DND-41 (cell line): Measurements from ENCODE around the gene ARHGEF2.
"Not testable (repeated sequence)": the region's sequence is repeated elsewhere in the genome, so short reads cannot be mapped to it uniquely, and the experiment has no call there.

Experiments
- ATAC-seq: fragments of 200-7000 bp; cut with Tn5 transposase; 3 replicates; pipeline ENCODE4 v1.9.1; 2021; ENCODE audit warnings: low read depth; ENCODE audit not compliant: insufficient read depth
- DNase-seq: peaks from one replicate; pipeline ENCODE4 v3.0.0-alpha.2; 2020
- H2AFZ ChIP-seq: 2 replicates; pipeline ENCODE4 v1.6.0; 2012; ENCODE audit warnings: low read depth, low read length
- H3K27ac ChIP-seq: 2 replicates; pipeline ENCODE4 v1.5.1; 2012; ENCODE audit warnings: low read length, inconsistent platforms
- H3K27me3 ChIP-seq: fragments of 200-600 bp; sonication (generic); 2 replicates; pipeline ENCODE4 v1.6.0; 2012; ENCODE audit warnings: low read length, mild to moderate bottlenecking, inconsistent platforms; ENCODE audit not compliant: insufficient read depth, poor library complexity
- H3K36me3 ChIP-seq: 2 replicates; pipeline ENCODE4 v1.5.1; 2012; ENCODE audit warnings: low read length, inconsistent platforms; ENCODE audit not compliant: insufficient read depth
- H3K4me1 ChIP-seq: 2 replicates; pipeline ENCODE4 v1.5.1; 2012; ENCODE audit warnings: mild to moderate bottlenecking, low read length; ENCODE audit not compliant: insufficient read depth
- H3K4me2 ChIP-seq: 2 replicates; pipeline ENCODE4 v1.6.0; 2012; ENCODE audit warnings: mild to moderate bottlenecking, moderate library complexity, low read length, inconsistent platforms; ENCODE audit not compliant: insufficient read depth
- H3K4me3 ChIP-seq, 2 experiments: fragments of 200-600 bp in 1 of 2; shearing (Covaris generic) in 1 of 2; 2 replicates each; pipeline ENCODE4 v1.5.1; 2012 to 2016; ENCODE audit warnings: inconsistent platforms in 2 of 2, low read length in 2 of 2, mild to moderate bottlenecking in 2 of 2, low read depth in 1 of 2, moderate library complexity in 1 of 2
- H3K79me2 ChIP-seq: 2 replicates; pipeline ENCODE4 v1.6.0; 2012; ENCODE audit warnings: low read length, inconsistent platforms; ENCODE audit not compliant: insufficient read depth
- H3K9ac ChIP-seq: 2 replicates; pipeline ENCODE4 v1.6.0; 2012; ENCODE audit warnings: low read depth, mild to moderate bottlenecking, inconsistent platforms, low read length, moderate library complexity
- H3K9me3 ChIP-seq: 2 replicates; pipeline ENCODE4 v1.5.1; 2012; ENCODE audit warnings: low read length, moderate library complexity, mild to moderate bottlenecking, inconsistent platforms; ENCODE audit not compliant: insufficient read depth, severe bottlenecking
- H4K20me1 ChIP-seq: 2 replicates; pipeline ENCODE4 v1.6.0; 2012; ENCODE audit warnings: low read length; ENCODE audit not compliant: insufficient read depth
- EZH2 ChIP-seq: IDR thresholded peaks from 3 replicates; pipeline ENCODE4 v1.6.1; 2012; ENCODE audit warnings: borderline replicate concordance, low read depth, mild to moderate bottlenecking, moderate library complexity, low read length, inconsistent platforms; ENCODE audit not compliant: severe bottlenecking
- TF ChIP-seq, protein P1 (sequence below): IDR thresholded peaks from 2 replicates; pipeline ENCODE4 v1.5.1; 2012; ENCODE audit warnings: borderline replicate concordance, low read length, moderate library complexity, mild to moderate bottlenecking; ENCODE audit not compliant: poor library complexity, severe bottlenecking; ENCODE audit errors: extremely low read depth

The ARHGEF2 gene

DNA sequence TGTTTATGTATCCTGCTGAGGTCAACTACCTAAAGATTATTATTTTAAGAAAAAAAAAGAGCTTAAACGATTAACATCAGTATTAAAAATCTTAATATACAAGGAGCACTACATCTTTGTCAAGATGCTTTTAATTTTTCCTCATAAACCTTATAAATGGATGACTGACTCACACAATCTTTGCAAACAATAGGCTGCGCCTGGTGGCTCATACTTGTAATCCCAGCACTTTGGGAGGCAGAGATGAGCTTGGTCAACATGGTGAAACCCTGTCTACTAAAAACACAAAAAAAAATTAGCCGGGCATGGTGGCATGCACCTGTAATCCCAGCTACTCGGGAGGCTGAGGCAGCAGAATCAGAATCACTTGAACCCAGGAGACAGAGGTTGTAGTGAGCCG, 45.9 kb downstream of the ARHGEF2 start:
- Histone ChIP-seq H3K9me3 (no peaks in the 10 kb centered on the region), H3K4me3 (peak overlapping the region in 1 of 2 experiments; percentile 78; a peak in 3 of 4 replicates), H4K20me1 (peaks cover 42% of the 10 kb centered on the region), H2AFZ (no peak overlapping the region), H3K9ac (peak overlapping the region; percentile 88), H3K4me1 (peaks cover 46% of the 10 kb centered on the region), H3K27ac (no peak overlapping the region), H3K4me2 (peak overlapping the region; percentile 92), H3K27me3 (no peaks in the 10 kb centered on the region), H3K36me3 (peaks cover 65% of the 10 kb centered on the region), H3K79me2 (peaks cover 75% of the 10 kb centered on the region)
- ATAC-seq (no peak), DNase-seq (no peak)
- TF ChIP-seq, protein P1, sequence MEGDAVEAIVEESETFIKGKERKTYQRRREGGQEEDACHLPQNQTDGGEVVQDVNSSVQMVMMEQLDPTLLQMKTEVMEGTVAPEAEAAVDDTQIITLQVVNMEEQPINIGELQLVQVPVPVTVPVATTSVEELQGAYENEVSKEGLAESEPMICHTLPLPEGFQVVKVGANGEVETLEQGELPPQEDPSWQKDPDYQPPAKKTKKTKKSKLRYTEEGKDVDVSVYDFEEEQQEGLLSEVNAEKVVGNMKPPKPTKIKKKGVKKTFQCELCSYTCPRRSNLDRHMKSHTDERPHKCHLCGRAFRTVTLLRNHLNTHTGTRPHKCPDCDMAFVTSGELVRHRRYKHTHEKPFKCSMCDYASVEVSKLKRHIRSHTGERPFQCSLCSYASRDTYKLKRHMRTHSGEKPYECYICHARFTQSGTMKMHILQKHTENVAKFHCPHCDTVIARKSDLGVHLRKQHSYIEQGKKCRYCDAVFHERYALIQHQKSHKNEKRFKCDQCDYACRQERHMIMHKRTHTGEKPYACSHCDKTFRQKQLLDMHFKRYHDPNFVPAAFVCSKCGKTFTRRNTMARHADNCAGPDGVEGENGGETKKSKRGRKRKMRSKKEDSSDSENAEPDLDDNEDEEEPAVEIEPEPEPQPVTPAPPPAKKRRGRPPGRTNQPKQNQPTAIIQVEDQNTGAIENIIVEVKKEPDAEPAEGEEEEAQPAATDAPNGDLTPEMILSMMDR, result no peak
- TF ChIP-seq EZH2, result no peak

DNA sequence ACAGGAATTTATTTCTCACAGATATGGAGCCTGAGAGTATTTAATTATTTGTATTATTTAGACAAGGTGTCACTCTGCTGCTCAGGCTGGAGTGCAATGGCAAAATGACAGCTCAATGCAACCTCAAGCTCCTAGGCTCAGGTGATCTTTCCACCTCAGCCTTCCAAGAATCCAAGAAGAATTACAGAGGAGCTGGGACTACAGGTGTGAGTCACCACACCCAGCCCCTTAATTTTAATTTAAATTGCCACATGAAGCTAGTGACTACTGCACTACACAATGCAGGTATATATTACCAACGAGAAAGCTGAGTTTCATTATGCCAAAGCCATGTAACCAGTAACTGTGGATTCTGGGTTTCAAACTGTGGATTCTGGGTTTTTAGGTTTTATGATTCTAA, 46.3 kb downstream of the ARHGEF2 start:
- ATAC-seq, result no peak

DNA sequence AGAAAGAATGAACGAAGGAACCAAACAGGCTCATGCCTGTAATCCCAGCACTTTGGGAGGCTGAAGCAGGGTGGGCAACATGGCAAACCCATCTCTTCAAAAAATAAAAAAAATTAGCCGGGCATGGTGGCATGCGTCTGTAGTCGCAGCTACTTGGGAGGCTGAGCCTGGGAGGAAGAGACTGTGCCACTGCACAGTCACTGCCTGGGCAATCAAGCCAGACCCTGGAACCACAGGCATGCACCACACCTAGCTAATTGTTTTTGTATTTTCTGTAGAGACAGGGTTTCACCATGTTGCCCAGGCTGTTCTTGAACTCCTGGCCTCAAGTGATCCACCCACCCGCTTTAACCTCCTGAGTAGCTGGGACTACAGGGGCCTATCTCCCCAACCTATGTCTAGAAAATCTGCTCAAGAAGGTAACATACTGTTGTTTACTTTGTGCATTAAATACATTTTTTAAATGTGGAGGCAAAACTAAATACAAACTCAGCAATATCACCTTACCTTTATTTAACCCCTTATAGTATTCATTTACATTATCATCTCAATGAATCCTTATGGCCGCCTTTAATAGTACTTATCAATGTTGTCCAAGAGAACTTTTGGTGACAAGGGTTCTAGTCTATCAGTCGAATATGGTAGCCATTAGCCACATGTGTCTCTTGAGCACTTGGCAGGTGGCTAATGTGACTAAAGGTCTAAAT, 46.9 kb downstream of the ARHGEF2 start:
- peaks cover 46% of the 10 kb centered on the region for H3K4me1 ChIP-seq
- peaks cover 75% of the 10 kb centered on the region for H3K36me3 ChIP-seq
- no peaks in the 10 kb centered on the region for H3K9me3 ChIP-seq
- H4K20me1 ChIP-seq, result peaks cover 46% of the 10 kb centered on the region
- H3K4me3 ChIP-seq, result peak overlapping the region in 1 of 2 experiments; percentile 78; a peak in 2 of 4 replicates
- H3K79me2 ChIP-seq, result peaks cover 85% of the 10 kb centered on the region
- no peaks in the 10 kb centered on the region for H3K27me3 ChIP-seq
- no peak overlapping the region for H2AFZ ChIP-seq
- TF ChIP-seq, protein P1, result no peak
- no peak for TF ChIP-seq EZH2
- no peak overlapping the region for H3K27ac ChIP-seq
- peak overlapping the region; percentile 92 for H3K4me2 ChIP-seq
- DNase-seq, result no peak
- H3K9ac ChIP-seq, result peak overlapping the region; percentile 88; the same call in 1 of the 2 replicates
- no peak for ATAC-seq

More for the DNA sequence above, 46.3 kb downstream of the ARHGEF2 start:
- no peak overlapping the region for H2AFZ ChIP-seq
- peaks cover 44% of the 10 kb centered on the region for H4K20me1 ChIP-seq
- peaks cover 69% of the 10 kb centered on the region for H3K36me3 ChIP-seq
- H3K4me1 ChIP-seq, result peaks cover 46% of the 10 kb centered on the region
- no peaks in the 10 kb centered on the region for H3K9me3 ChIP-seq
- no peak overlapping the region for H3K27ac ChIP-seq
- H3K4me2 ChIP-seq, result peak overlapping the region; percentile 92
- peak overlapping the region in 1 of 2 experiments; percentile 78; a peak in 2 of 4 replicates for H3K4me3 ChIP-seq
- peak overlapping the region; percentile 88 for H3K9ac ChIP-seq
- DNase-seq, result no peak
- H3K27me3 ChIP-seq, result no peaks in the 10 kb centered on the region
- H3K79me2 ChIP-seq, result peaks cover 79% of the 10 kb centered on the region
- TF ChIP-seq EZH2, result no peak
- TF ChIP-seq, protein P1, result no peak

DNA sequence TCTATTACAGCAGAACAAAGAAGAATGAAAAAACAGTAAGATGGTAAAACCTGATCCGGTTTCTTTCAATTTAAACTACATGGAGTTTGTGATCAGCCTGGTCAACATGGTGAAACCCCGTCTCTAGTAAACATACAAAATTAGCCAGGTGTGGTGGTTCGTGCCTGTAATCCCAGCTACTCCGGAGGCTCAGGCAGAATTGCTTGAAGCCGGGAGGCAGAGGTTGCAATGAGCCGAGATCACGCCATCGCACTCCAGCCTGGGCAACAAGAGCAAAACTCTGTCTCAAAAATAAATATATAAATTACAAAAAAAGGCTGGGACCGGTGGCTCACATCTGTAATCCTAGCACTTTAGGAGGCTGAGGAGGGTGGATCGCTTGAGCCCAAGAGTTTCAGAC, 47.6 kb downstream of the ARHGEF2 start:
- not testable (repeated sequence) for H3K27me3 ChIP-seq, H3K9me3 ChIP-seq, H2AFZ ChIP-seq, H3K27ac ChIP-seq, DNase-seq, ATAC-seq
- peaks cover 53% of the 10 kb centered on the region for H4K20me1 ChIP-seq
- peaks cover 46% of the 10 kb centered on the region for H3K4me1 ChIP-seq
- H3K4me3 ChIP-seq, result peak overlapping the region in 1 of 2 experiments; percentile 19; a peak in 1 of 4 replicates
- peak overlapping the region; percentile 92 for H3K4me2 ChIP-seq
- H3K9ac ChIP-seq, result 0 out of 2 replicates have a peak overlapping the region, but pooled peaks have one; percentile 88
- peaks cover 83% of the 10 kb centered on the region for H3K36me3 ChIP-seq
- H3K79me2 ChIP-seq, result peaks cover 93% of the 10 kb centered on the region
